Ovary (tissue), 9 donors: Measurements from ENCODE around the gene AFM. TPM values are rescaled to one million over a fixed set of nuclear protein-coding genes. Genes with fewer than 3 reads are reported as not detected.

Source experiments
- DNase-seq, 5 donors: peaks; one replicate each; pipeline ENCODE4 v3.0.0-alpha.2; 2019 to 2020
- H3K27ac ChIP-seq, 2 donors: fragments of 200-600 bp; one replicate each; pipeline versions ENCODE4 v1.5.1 to v1.8.0; 2019 to 2022
- H3K27me3 ChIP-seq: fragments of 200-600 bp; one replicate; pipeline ENCODE4 v1.8.0; 2022
- H3K36me3 ChIP-seq: fragments of 200-600 bp; sonication (generic); one replicate; pipeline ENCODE4 v1.5.1; 2019
- H3K4me1 ChIP-seq: one replicate; pipeline ENCODE4 v1.8.1; 2013; ENCODE audit warnings: mild to moderate bottlenecking, moderate library complexity; ENCODE audit not compliant: insufficient read depth
- H3K4me3 ChIP-seq: fragments of 200-600 bp; sonication (generic); one replicate; pipeline ENCODE4 v1.5.1; 2017
- H3K9me3 ChIP-seq, 2 donors: fragments of 200-600 bp in 1 of 2; sonication (generic) in 1 of 2; one replicate each; pipeline versions ENCODE4 v1.5.1 to v1.8.1; 2013 to 2019; ENCODE audit warnings: mild to moderate bottlenecking in 1 of 2, moderate library complexity in 1 of 2
- CTCF ChIP-seq, 3 donors: fragments of 450-650 bp in 2 of 3; fragments of 200-600 bp in 1 of 3; IDR thresholded peaks; one replicate each; pipeline versions ENCODE4 v1.5.1 to v1.8.0; 2016 to 2022; ENCODE audit warnings: antibody characterized with exemption in 3 of 3, mild to moderate bottlenecking in 1 of 3
- EP300 ChIP-seq: sonication (generic); formaldehyde crosslinking; IDR thresholded peaks from one replicate; pipeline ENCODE4 v1.6.1; 2017; ENCODE audit warnings: antibody characterized with exemption
- POLR2A ChIP-seq: fragments of 450-650 bp; IDR thresholded peaks from one replicate; pipeline ENCODE4 v1.6.1; 2017; ENCODE audit warnings: antibody characterized with exemption, mild to moderate bottlenecking, moderate library complexity
- WGBS, 3 donors: extraction: QIAGEN DNeasy Blood & Tissue Kit in 1 of 3; methylation state at CpG; one replicate each; pipeline versions ENCODE4 v1.1.5 to v1.1.7; 2013 to 2017; 5-methylcytosine and 5-hydroxymethylcytosine counted together
- intact Hi-C, 4 donors: fragments of 100-400 bp; cut with DNase I; formaldehyde crosslinking; loops; one replicate each; pipeline versions ENCODE4 v1.11.0 to v1.15.1; 2022 to 2023
- polyA plus RNA-seq, 2 donors: library from polyadenylated mRNA; stranded (reverse); fragments of 200-250 nt in 1 of 2; fragments of 350-450 nt in 1 of 2; fragmentation: Illumina TruSeq in 1 of 2; extraction: RNeasy Lipid Tissue Mini Kit (QIAGEN cat#74804) in 1 of 2; gene quantifications; one replicate each; pipeline ENCODE4 v1.2.3, GENCODE V29; 2013 to 2014
- total RNA-seq, 7 donors: library from RNA; depleted of rRNA in 2 of 7; stranded (reverse); fragments of >200 nt in 2 of 7; fragmentation: NEBNext Ultra II Directional in 3 of 7; extraction: Animal tissue kit (Norgen Biotek cat#: 25700) in 3 of 7; gene quantifications; one replicate each; pipeline versions ENCODE4 v1.1.0 to v1.2.4, GENCODE V29; 2016 to 2023
- donor health status: DM: no; HTN: no; CAD: no; lungs with moderate emphysema.
- donor health status: DM: no; HTN: no; CAD: no.
- donor health status: Bipolar disorder and iron deficiency.
- donor health status: DM: yes; HTN: yes; CAD: no.
- donor health status: DM: no; HTN: no; CAD: no.
- donor health status: DM: yes; HTN: yes; CAD: no.

AFM gene
- total and polyA plus RNA-seq, 9 donors = 0.15 TPM; not detected in 8

GRCh38 chr4:73518340-73518739 is 36.8 kb downstream of the AFM start:
- no peaks in the 10 kb centered on the region for H3K27me3 ChIP-seq
- TF ChIP-seq CTCF (IDR thresholded peaks at IDR 0.05) (no peak), POLR2A (no peak), EP300 (no peak)
- H3K4me3 ChIP-seq = no peak overlapping the region
- H3K9me3 ChIP-seq = no peaks in the 10 kb centered on the region
- H3K27ac ChIP-seq = no peak overlapping the region
- no peak for DNase-seq
- no peaks in the 10 kb centered on the region for H3K36me3 ChIP-seq
- no peaks in the 10 kb centered on the region for H3K4me1 ChIP-seq
- 79 to 84% (median 81%) methylated on average over 3 of the region's 3 CpGs for WGBS, 3 donors
- intact Hi-C loops = no loop called here

GRCh38 chr4:73520821-73521220 is 39.3 kb downstream of the AFM start:
- no peak for DNase-seq
- intact Hi-C loops = no loop called here
- H3K4me3 ChIP-seq = no peak overlapping the region
- TF ChIP-seq POLR2A (no peak), CTCF (IDR thresholded peaks at IDR 0.05) (no peak), EP300 (no peak)
- no peak overlapping the region for H3K27ac ChIP-seq
- H3K9me3 ChIP-seq = no peaks in the 10 kb centered on the region
- WGBS, 3 donors = 32 to 71% (median 48%) methylated on average over 4 of the region's 4 CpGs
- H3K36me3 ChIP-seq = no peaks in the 10 kb centered on the region
- no peaks in the 10 kb centered on the region for H3K27me3 ChIP-seq
- H3K4me1 ChIP-seq = no peaks in the 10 kb centered on the region

- Histone ChIP-seq H3K9me3 (no peaks in the 10 kb centered on the region), H3K4me1 (no peaks in the 10 kb centered on the region), H3K4me3 (no peak overlapping the region), H3K27ac (no peak overlapping the region), H3K27me3 (no peaks in the 10 kb centered on the region), H3K36me3 (no peaks in the 10 kb centered on the region)
- no peak for DNase-seq
- TF ChIP-seq CTCF (IDR thresholded peaks at IDR 0.05) (no peak), EP300 (no peak), POLR2A (no peak)
- 47 to 63% (median 62%) methylated on average over 2 of the region's 2 CpGs for WGBS, 3 donors
- intact Hi-C loops = no loop called here
Measured at GRCh38 chr4:73523126-73523525, 41.6 kb downstream of the AFM start.

- intact Hi-C loops = no loop called here
- TF ChIP-seq POLR2A (no peak), CTCF (IDR thresholded peaks at IDR 0.05) (no peak), EP300 (no peak)
- Histone ChIP-seq H3K9me3 (no peaks in the 10 kb centered on the region), H3K27me3 (no peaks in the 10 kb centered on the region), H3K4me3 (no peak overlapping the region), H3K27ac (no peak overlapping the region), H3K4me1 (no peaks in the 10 kb centered on the region), H3K36me3 (no peaks in the 10 kb centered on the region)
- DNase-seq = no peak
- 62 to 76% (median 66%) methylated on average over 1 of the region's 1 CpG for WGBS, 3 donors
Measured at GRCh38 chr4:73525611-73526010, 44.1 kb downstream of the AFM start.

GRCh38 chr4:73527196-73527595 is 45.7 kb downstream of the AFM start:
- no peaks in the 10 kb centered on the region for H3K27me3 ChIP-seq
- TF ChIP-seq EP300 (no peak), POLR2A (no peak), CTCF (IDR thresholded peaks at IDR 0.05) (no peak)
- no peak overlapping the region for H3K4me3 ChIP-seq
- WGBS, 3 donors = 90 to 93% (median 90%) methylated on average over 1 of the region's 1 CpG
- H3K9me3 ChIP-seq = no peaks in the 10 kb centered on the region
- DNase-seq = no peak
- no peak overlapping the region for H3K27ac ChIP-seq
- intact Hi-C loops = no loop called here
- H3K36me3 ChIP-seq = no peaks in the 10 kb centered on the region
- no peaks in the 10 kb centered on the region for H3K4me1 ChIP-seq
